SU-DHL-6 (cell line): Measurements from ENCODE around the gene RASGRF2.

Experiments used
- EZH2phosphoT487 ChIP-seq: fragments of 200-600 bp; sonication (generic), shearing (Covaris generic); conservative IDR thresholded peaks from 2 replicates; pipeline ENCODE4 v1.6.1; 2018; ENCODE audit warnings: mild to moderate bottlenecking, antibody characterized with exemption, low read length, moderate library complexity, mixed read lengths
- TF ChIP-seq, protein P1 (sequence below): fragments of 200-600 bp; sonication (generic); IDR thresholded peaks from one replicate; pipeline ENCODE4 v1.5.1; 2017; ENCODE audit warnings: antibody characterized with exemption, mild to moderate bottlenecking, low read length, moderate library complexity; ENCODE audit not compliant: insufficient read depth, poor library complexity, severe bottlenecking

DNA sequence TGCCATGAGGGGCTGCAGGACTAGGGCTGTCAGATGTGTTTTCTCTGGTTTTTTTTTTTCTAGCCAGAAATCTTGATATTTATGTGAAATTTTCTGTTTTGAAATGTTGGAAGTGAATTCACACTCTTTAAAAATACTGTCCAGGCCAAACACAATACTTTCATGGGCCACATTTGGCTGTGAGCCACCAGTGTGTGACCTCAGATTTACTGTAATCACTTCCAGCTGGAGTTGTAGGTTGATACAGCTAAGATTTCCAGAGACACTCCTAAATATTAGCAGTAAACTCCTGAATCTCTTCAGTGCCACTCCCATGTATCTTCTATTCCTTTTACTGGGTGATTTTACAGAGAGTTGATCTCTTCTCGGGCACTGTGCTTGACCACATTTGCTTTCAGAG lies 180.8 kb downstream of the RASGRF2 start:
- TF ChIP-seq, protein P1, sequence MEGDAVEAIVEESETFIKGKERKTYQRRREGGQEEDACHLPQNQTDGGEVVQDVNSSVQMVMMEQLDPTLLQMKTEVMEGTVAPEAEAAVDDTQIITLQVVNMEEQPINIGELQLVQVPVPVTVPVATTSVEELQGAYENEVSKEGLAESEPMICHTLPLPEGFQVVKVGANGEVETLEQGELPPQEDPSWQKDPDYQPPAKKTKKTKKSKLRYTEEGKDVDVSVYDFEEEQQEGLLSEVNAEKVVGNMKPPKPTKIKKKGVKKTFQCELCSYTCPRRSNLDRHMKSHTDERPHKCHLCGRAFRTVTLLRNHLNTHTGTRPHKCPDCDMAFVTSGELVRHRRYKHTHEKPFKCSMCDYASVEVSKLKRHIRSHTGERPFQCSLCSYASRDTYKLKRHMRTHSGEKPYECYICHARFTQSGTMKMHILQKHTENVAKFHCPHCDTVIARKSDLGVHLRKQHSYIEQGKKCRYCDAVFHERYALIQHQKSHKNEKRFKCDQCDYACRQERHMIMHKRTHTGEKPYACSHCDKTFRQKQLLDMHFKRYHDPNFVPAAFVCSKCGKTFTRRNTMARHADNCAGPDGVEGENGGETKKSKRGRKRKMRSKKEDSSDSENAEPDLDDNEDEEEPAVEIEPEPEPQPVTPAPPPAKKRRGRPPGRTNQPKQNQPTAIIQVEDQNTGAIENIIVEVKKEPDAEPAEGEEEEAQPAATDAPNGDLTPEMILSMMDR: no peak
- no peak for TF ChIP-seq EZH2phosphoT487
